A549 (cell line): ENCODE results near the gene KCNN3. TPM values are rescaled to one million over a fixed set of nuclear protein-coding genes. Genes with fewer than 3 reads are reported as not detected.

Source experiments
- ATAC-seq, 2 experiments: fragments of 200-7000 bp in 1 of 2; fragments of >200 bp in 1 of 2; cut with Nextera tagmentation in 1 of 2; cut with Tn5 transposase in 1 of 2; 3 replicates each; pipeline versions ENCODE4 v1.8.0 to v1.9.1; 2018 to 2020; ENCODE audit warnings: mild to moderate bottlenecking in 1 of 2, moderate library complexity in 1 of 2
- CTCF ChIA-PET: fragments of 300-600 bp; sonication (Branson Sonifier 250); formaldehyde crosslinking; extraction: SDS; loops from one replicate; lab custom pipeline; 2021; ENCODE audit warnings: antibody characterized with exemption, inconsistent platforms; lab: Yijun Ruan, JAX
- POLR2A ChIA-PET: fragments of 350-600 bp; formaldehyde crosslinking; extraction: SDS; loops from one replicate; lab custom pipeline; 2021; ENCODE audit warnings: antibody characterized with exemption, inconsistent platforms; lab: Yijun Ruan, JAX
- DNase-seq, 2 experiments: peaks; one replicate each; pipeline versions ENCODE4 v3.0.0 to v3.0.0-alpha.2; 2011 to 2016; ENCODE audit warnings: low read depth in 1 of 2, low spot score in 1 of 2
- FAIRE-seq: peaks from 2 replicates; lab custom pipeline; 2011; peaks lifted over from hg19 to GRCh38; lab: Jason Lieb, UNC
- H3K27ac ChIP-seq, 2 experiments: fragments of >200 bp; sonication (Bioruptor Twin); formaldehyde crosslinking; 3 replicates each; pipeline ENCODE4 v1.5.1; 2016 to 2017
- H3K4me1 ChIP-seq: fragments of >200 bp; sonication (Bioruptor Twin); formaldehyde crosslinking; 3 replicates; pipeline ENCODE4 v1.6.1; 2016
- H3K4me2 ChIP-seq: fragments of >200 bp; sonication (Bioruptor Twin); formaldehyde crosslinking; 3 replicates; pipeline ENCODE4 v1.6.1; 2016
- H3K4me3 ChIP-seq: fragments of >200 bp; sonication (Bioruptor Twin); formaldehyde crosslinking; 3 replicates; pipeline ENCODE4 v1.5.1; 2016
- H3K9me3 ChIP-seq: fragments of >200 bp; sonication (Bioruptor Twin); formaldehyde crosslinking; 3 replicates; pipeline ENCODE4 v1.6.1; 2016
- CEBPB ChIP-seq, 2 experiments: fragments of >200 bp in 1 of 2; sonication (Bioruptor Twin) in 1 of 2; formaldehyde crosslinking in 1 of 2; IDR thresholded peaks; 2 replicates each; pipeline ENCODE4 v1.6.1; 2012 to 2016
- CHD4 ChIP-seq: fragments of 200-600 bp; sonication (generic); IDR thresholded peaks from 2 replicates; pipeline ENCODE4 v1.6.1; 2016; ENCODE audit warnings: antibody characterized with exemption, mild to moderate bottlenecking, borderline replicate concordance
- GATA3 ChIP-seq: IDR thresholded peaks from 2 replicates; pipeline ENCODE4 v1.6.1; 2012; ENCODE audit warnings: borderline replicate concordance
- HOXB13 ChIP-seq: fragments of 250-450 bp; sonication (Bioruptor Pico); IDR thresholded peaks from 2 replicates; pipeline ENCODE4 v1.5.0; 2020; ENCODE audit warnings: low read depth, mild to moderate bottlenecking, moderate library complexity
- HOXB5 ChIP-seq: fragments of 250-450 bp; sonication (Bioruptor Pico); IDR thresholded peaks from 2 replicates; pipeline ENCODE4 v1.5.0; 2020; ENCODE audit warnings: mild to moderate bottlenecking, moderate library complexity
- KDM5A ChIP-seq: fragments of 200-600 bp; sonication (generic); IDR thresholded peaks from 2 replicates; pipeline ENCODE4 v1.6.1; 2016; ENCODE audit warnings: antibody characterized with exemption, mild to moderate bottlenecking
- MAFK ChIP-seq: fragments of 450-650 bp; IDR thresholded peaks from 2 replicates; pipeline ENCODE4 v1.6.1; 2014; ENCODE audit not compliant: partially characterized antibody
- MAZ ChIP-seq: fragments of 150-350 bp; IDR thresholded peaks from 2 replicates; pipeline ENCODE4 v1.6.1; 2014; ENCODE audit warnings: antibody characterized with exemption, low read depth, low read length, borderline replicate concordance
- MYC ChIP-seq: IDR thresholded peaks from 2 replicates; pipeline ENCODE4 v1.6.1; 2012; ENCODE audit warnings: mild to moderate bottlenecking, inconsistent platforms, low read length, improper control_type of control experiment, borderline replicate concordance
- NFE2L2 ChIP-seq: fragments of 150-350 bp; conservative IDR thresholded peaks from 2 replicates; pipeline ENCODE4 v1.6.1; 2014; ENCODE audit warnings: low read length
- NPAS2 ChIP-seq: fragments of 250-450 bp; sonication (Bioruptor Pico); IDR thresholded peaks from 2 replicates; pipeline ENCODE4 v1.8.0; 2022; ENCODE audit warnings: mild to moderate bottlenecking, moderate library complexity, borderline replicate concordance
- POLR2A ChIP-seq: IDR thresholded peaks from 2 replicates; pipeline ENCODE4 v1.6.1; 2012; ENCODE audit warnings: mild to moderate bottlenecking, low read length
- POLR2AphosphoS2 ChIP-seq: conservative IDR thresholded peaks from 2 replicates; pipeline ENCODE4 v1.6.1; 2012; ENCODE audit warnings: low read length, improper control_type of control experiment, inconsistent platforms
- RAD21 ChIP-seq, 2 experiments: fragments of >200 bp in 1 of 2; sonication (Bioruptor Twin) in 1 of 2; formaldehyde crosslinking in 1 of 2; IDR thresholded peaks in 1 of 2; conservative IDR thresholded peaks in 1 of 2; 2 replicates in 1 of 2; 3 replicates in 1 of 2; pipeline ENCODE4 v1.6.1; 2012 to 2018; ENCODE audit warnings: inconsistent platforms in 1 of 2
- RARB ChIP-seq: fragments of 250-450 bp; sonication (Bioruptor Pico); IDR thresholded peaks from 2 replicates; pipeline ENCODE4 v1.8.0; 2021; ENCODE audit warnings: mild to moderate bottlenecking, moderate library complexity
- RCOR1 ChIP-seq: fragments of 150-350 bp; IDR thresholded peaks from 2 replicates; pipeline ENCODE4 v1.6.1; 2014; ENCODE audit warnings: antibody characterized with exemption, low read length, low read depth
- ZNF302 ChIP-seq: fragments of 250-450 bp; sonication (Bioruptor Pico); IDR thresholded peaks from 2 replicates; pipeline ENCODE4 v1.9.0; 2021; ENCODE audit warnings: inconsistent platforms, mild to moderate bottlenecking, moderate library complexity
- whole genome bisulfite sequencing: methylation state at CpG from one replicate; pipeline ENCODE4 v1.1.6; 2017; ENCODE audit errors: missing lambda C conversion rate; 5-methylcytosine and 5-hydroxymethylcytosine counted together
- polyA plus RNA-seq, 4 experiments: library from polyadenylated mRNA; depleted of rRNA in 3 of 4; stranded (reverse); fragments of >200 nt; fragmentation: RNase III in 1 of 4; extraction: RNeasy Plus Mini Kit Qiagen cat#74134 plus additional on column Dnase treatment in 1 of 4; gene quantifications; 2 replicates in 3 of 4; 3 replicates in 1 of 4; pipeline ENCODE4 v1.2.3, GENCODE V29; 2011 to 2017
- TF ChIP-seq, protein P1 (sequence below): fragments of >200 bp; sonication (Bioruptor Twin); formaldehyde crosslinking; IDR thresholded peaks from 3 replicates; pipeline ENCODE4 v1.5.1; 2016
- TF ChIP-seq, protein P2 (sequence below): fragments of 250-450 bp; sonication (Bioruptor Pico); IDR thresholded peaks from 2 replicates; pipeline ENCODE4 v1.5.0; 2020; ENCODE audit warnings: low read depth, mild to moderate bottlenecking, moderate library complexity

The KCNN3 gene
- polyA plus RNA-seq, 2 of the 4 experiments (the other 2 are of a cell fraction): 0.01 to 0.03 TPM

DNA sequence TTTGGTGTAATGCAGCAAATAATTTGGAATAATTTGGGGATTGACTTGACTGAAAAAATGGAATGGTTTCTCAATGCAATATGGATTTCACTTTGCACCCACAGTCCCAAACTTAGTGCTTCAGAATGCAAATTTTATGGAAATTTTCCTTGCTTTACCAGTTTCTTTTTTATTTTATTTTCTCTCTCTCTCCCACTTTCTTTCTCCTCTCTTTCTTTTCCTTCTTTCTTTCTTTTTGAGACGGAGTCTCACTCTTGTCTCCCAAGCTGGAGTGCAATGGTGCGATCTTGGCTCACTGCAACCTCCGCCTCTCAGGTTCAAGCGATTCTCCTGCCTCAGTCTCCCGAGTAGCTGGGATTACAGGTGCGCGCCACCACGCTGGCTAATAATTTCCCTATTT, 110.3 kb downstream of the KCNN3 start:
- no peak for FAIRE-seq
- CTCF ChIA-PET: interaction anchor here (0.6 to 7.6 kb wide), 31 partner anchors 10 to 397 kb away, joined by 3 to 94 read pairs (median 6); partner anchors contain the start of gene KCNN3

DNA sequence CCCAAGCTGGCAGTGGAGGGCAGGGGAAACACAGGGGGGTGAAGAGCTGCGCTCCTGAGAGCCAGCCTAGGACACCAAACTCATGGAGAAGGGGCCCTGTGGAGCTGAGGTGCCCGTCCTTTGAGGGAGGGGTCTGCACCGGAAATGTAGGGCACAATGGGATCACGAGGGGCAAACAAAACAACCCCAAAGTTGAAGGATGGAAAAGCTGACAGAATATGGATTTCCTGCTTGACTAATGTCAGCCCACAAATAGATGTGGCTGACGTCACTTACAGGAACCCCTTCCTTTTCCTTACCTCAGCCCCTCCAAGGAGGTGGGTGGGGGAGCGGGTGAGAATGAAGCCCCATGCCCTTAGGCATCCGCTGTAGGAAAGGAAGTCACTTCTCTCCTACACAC, 110.9 kb downstream of the KCNN3 start:
- 36% methylated on average over 7 of the region's 7 CpGs for WGBS
- no peak overlapping the region for H3K4me3 ChIP-seq
- H3K27ac ChIP-seq: no peak overlapping the region
- H3K4me1 ChIP-seq: 0 out of 3 replicates have a peak, but pooled peaks cover 5% of the 10 kb centered on the region
- TF ChIP-seq RARB (CRISPR knock-in tag): no peak
- no peak for TF ChIP-seq MAZ
- no peak for TF ChIP-seq HOXB13 (CRISPR knock-in tag)
- TF ChIP-seq, protein P1, sequence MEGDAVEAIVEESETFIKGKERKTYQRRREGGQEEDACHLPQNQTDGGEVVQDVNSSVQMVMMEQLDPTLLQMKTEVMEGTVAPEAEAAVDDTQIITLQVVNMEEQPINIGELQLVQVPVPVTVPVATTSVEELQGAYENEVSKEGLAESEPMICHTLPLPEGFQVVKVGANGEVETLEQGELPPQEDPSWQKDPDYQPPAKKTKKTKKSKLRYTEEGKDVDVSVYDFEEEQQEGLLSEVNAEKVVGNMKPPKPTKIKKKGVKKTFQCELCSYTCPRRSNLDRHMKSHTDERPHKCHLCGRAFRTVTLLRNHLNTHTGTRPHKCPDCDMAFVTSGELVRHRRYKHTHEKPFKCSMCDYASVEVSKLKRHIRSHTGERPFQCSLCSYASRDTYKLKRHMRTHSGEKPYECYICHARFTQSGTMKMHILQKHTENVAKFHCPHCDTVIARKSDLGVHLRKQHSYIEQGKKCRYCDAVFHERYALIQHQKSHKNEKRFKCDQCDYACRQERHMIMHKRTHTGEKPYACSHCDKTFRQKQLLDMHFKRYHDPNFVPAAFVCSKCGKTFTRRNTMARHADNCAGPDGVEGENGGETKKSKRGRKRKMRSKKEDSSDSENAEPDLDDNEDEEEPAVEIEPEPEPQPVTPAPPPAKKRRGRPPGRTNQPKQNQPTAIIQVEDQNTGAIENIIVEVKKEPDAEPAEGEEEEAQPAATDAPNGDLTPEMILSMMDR: no peak
- TF ChIP-seq RAD21 (conservative IDR thresholded peaks at IDR 0.05 in 1 of 2, IDR thresholded peaks at IDR 0.05 in 1 of 2): no peak
- TF ChIP-seq, protein P2, sequence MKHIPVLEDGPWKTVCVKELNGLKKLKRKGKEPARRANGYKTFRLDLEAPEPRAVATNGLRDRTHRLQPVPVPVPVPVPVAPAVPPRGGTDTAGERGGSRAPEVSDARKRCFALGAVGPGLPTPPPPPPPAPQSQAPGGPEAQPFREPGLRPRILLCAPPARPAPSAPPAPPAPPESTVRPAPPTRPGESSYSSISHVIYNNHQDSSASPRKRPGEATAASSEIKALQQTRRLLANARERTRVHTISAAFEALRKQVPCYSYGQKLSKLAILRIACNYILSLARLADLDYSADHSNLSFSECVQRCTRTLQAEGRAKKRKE (CRISPR knock-in tag): no peak
- no peak for TF ChIP-seq HOXB5 (CRISPR knock-in tag)
- no peak for TF ChIP-seq RCOR1
- TF ChIP-seq KDM5A: no peak
- TF ChIP-seq POLR2A: no peak
- TF ChIP-seq CHD4: no peak
- no peak for TF ChIP-seq MAFK
- TF ChIP-seq, all 56 proteins: peak for 0
- ChIA-PET CTCF (interaction anchor here (0.8 to 7.6 kb wide), 8 partner anchors 10 to 276 kb away, joined by 3 to 94 read pairs (median 14); no protein-coding TSS in a partner anchor), POLR2A (no interaction called here)
- no peak for DNase-seq
- no peaks in the 10 kb centered on the region for H3K9me3 ChIP-seq
- no peak for FAIRE-seq
- ATAC-seq: no peak
- no peak overlapping the region for H3K4me2 ChIP-seq

More for the DNA sequence above, 110.3 kb downstream of the KCNN3 start:
- Histone ChIP-seq H3K4me1 (0 out of 3 replicates have a peak, but pooled peaks cover 5% of the 10 kb centered on the region), H3K9me3 (no peaks in the 10 kb centered on the region), H3K4me2 (peak overlapping the region; percentile 89; the same call in 2 of the 3 replicates), H3K27ac (no peak overlapping the region), H3K4me3 (no peak overlapping the region)
- POLR2A ChIA-PET: no interaction called here
- 81% methylated on average over 8 of the region's 8 CpGs for WGBS
- ATAC-seq (no peak), DNase-seq (no peak)
- TF ChIP-seq NPAS2 (CRISPR knock-in tag): no peak
- TF ChIP-seq POLR2AphosphoS2: no peak
- no peak for TF ChIP-seq ZNF302
- no peak for TF ChIP-seq CEBPB (IDR thresholded peaks at IDR 0.05)
- TF ChIP-seq NFE2L2: no peak
- no peak for TF ChIP-seq RARB (CRISPR knock-in tag)
- TF ChIP-seq GATA3: no peak
- no peak for TF ChIP-seq MYC

DNA sequence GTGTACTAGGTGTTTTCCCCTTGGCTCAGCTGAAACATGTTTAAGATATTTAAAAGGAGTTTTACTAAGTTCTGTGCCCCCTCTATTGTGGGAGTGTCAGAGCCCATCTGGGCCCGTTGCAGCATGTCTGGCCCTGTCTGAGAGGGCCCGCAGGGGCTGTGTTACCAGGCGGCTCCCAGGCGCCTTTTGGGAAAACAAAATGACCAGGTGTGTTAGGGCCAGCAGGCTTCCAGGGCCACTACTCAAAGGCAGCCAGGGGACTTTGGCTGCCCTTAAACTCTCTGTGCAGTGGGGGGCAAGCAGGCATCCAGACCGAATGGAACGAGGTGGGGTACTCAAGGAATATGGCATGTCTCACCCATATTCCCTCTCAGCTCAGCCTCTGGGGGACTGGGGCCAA, 111.7 kb downstream of the KCNN3 start:
- Histone ChIP-seq H3K27ac (no peak overlapping the region), H3K4me2 (no peak overlapping the region), H3K4me3 (no peak overlapping the region), H3K4me1 (0 out of 3 replicates have a peak, but pooled peaks cover 5% of the 10 kb centered on the region), H3K9me3 (no peaks in the 10 kb centered on the region)
- ChIA-PET POLR2A (no interaction called here), CTCF (interaction anchor here (1.5 to 7.6 kb wide), 4 partner anchors 11 to 123 kb away, joined by 6 to 94 read pairs (median 49); no protein-coding TSS in a partner anchor)
- FAIRE-seq (no peak), DNase-seq (no peak), ATAC-seq (no peak)
- WGBS: 76% methylated on average over 6 of the region's 6 CpGs
- TF ChIP-seq CHD4 (no peak), MAFK (no peak), HOXB13 (CRISPR knock-in tag) (no peak)
